K562 (cell line): ENCODE measurements around the gene ZNF565. TPM values are rescaled to one million over a fixed set of nuclear protein-coding genes. Genes with fewer than 3 reads are reported as not detected.

ENCODE experiments used
- ATAC-seq: fragments of 200-7000 bp; cut with Tn5 transposase; 3 replicates; pipeline ENCODE4 v1.9.1; 2020; ENCODE audit warnings: moderate library complexity
- BruUV-seq: library from RNA; stranded (reverse); fragments of 400-500 nt; replicated peaks from 2 replicates; lab custom pipeline; 2021; lab: Mats Ljungman, UMichigan
- CTCF ChIA-PET: fragments of 300-600 bp; formaldehyde crosslinking; extraction: SDS; loops from one replicate; lab custom pipeline; 2021; ENCODE audit warnings: low intra/inter-chr PET ratio; lab: Yijun Ruan, JAX
- POLR2A ChIA-PET: fragments of 300-600, 350-650 bp; sonication (Branson Sonifier 250); formaldehyde crosslinking; extraction: SDS; loops from one replicate; lab custom pipeline; 2021; ENCODE audit warnings: antibody characterized with exemption, inconsistent platforms; lab: Yijun Ruan, JAX
- DNase-seq, 4 experiments: peaks; one replicate each; pipeline versions ENCODE4 v3.0.0 to v3.0.0-alpha.2; 2011 to 2018; ENCODE audit warnings: low spot score in 3 of 4, mixed read lengths in 3 of 4; ENCODE audit errors: extremely low read depth in 1 of 4
- FAIRE-seq: peaks from 2 replicates; lab custom pipeline; 2011; peaks lifted over from hg19 to GRCh38; lab: Jason Lieb, UNC
- H2AFZ ChIP-seq: 2 replicates; pipeline ENCODE4 v1.6.0; 2011; ENCODE audit warnings: low read depth, low read length, control low read depth, inconsistent platforms
- H3K27ac ChIP-seq: fragments of 200-600 bp; 3 replicates; pipeline ENCODE4 v1.8.0; 2011; ENCODE audit warnings: low read depth, mild to moderate bottlenecking, control low read depth, inconsistent platforms, low read length, moderate library complexity, mixed read lengths; ENCODE audit errors: extremely low read depth
- H3K27me3 ChIP-seq, 2 experiments: fragments of 300-600 bp in 1 of 2; 2 replicates in 1 of 2; 3 replicates in 1 of 2; pipeline versions ENCODE4 v1.6.0 to v1.8.0; 2011; ENCODE audit warnings: inconsistent platforms in 2 of 2, low read length in 2 of 2, mild to moderate bottlenecking in 1 of 2, mixed read lengths in 1 of 2, moderate library complexity in 1 of 2; ENCODE audit not compliant: control insufficient read depth in 2 of 2, insufficient read depth in 2 of 2
- H3K36me3 ChIP-seq: fragments of 300-600 bp; 3 replicates; pipeline ENCODE4 v1.8.0; 2011; ENCODE audit warnings: mild to moderate bottlenecking, low read length, inconsistent platforms; ENCODE audit not compliant: control insufficient read depth, insufficient read depth
- H3K4me1 ChIP-seq, 2 experiments: fragments of 200-600 bp in 1 of 2; replicated peaks in 1 of 2; 2 replicates in 1 of 2; 3 replicates in 1 of 2; pipeline versions ENCODE4 v1.5.1 to v1.8.0; 2011; ENCODE audit warnings: inconsistent platforms in 2 of 2, low read length in 2 of 2, mild to moderate bottlenecking in 1 of 2, mixed read lengths in 1 of 2, moderate library complexity in 1 of 2; ENCODE audit not compliant: control insufficient read depth in 2 of 2, insufficient read depth in 2 of 2
- H3K4me2 ChIP-seq: 2 replicates; pipeline ENCODE4 v1.6.1; 2011; ENCODE audit warnings: low read length, control low read depth, inconsistent platforms, mixed read lengths; ENCODE audit not compliant: insufficient read depth
- H3K4me3 ChIP-seq: fragments of 200-600 bp; sonication (generic), shearing (Covaris generic); 2 replicates; pipeline ENCODE4 v1.5.1; 2016; ENCODE audit warnings: control low read depth, inconsistent platforms
- H3K79me2 ChIP-seq: fragments of 200-600 bp; 3 replicates; pipeline ENCODE4 v1.8.0; 2011; ENCODE audit warnings: low read length, inconsistent platforms; ENCODE audit not compliant: control insufficient read depth, insufficient read depth
- H3K9ac ChIP-seq, 2 experiments: 2 replicates each; pipeline versions ENCODE4 v1.6.0 to v1.6.1; 2011; ENCODE audit warnings: low read depth in 2 of 2, low read length in 2 of 2, control low read depth in 1 of 2, inconsistent platforms in 1 of 2, mild to moderate bottlenecking in 1 of 2, mixed read lengths in 1 of 2; ENCODE audit not compliant: insufficient read depth in 1 of 2
- H3K9me1 ChIP-seq: one replicate; pipeline ENCODE4 v1.6.0; 2011; ENCODE audit warnings: inconsistent platforms, mild to moderate bottlenecking, low read length, moderate library complexity; ENCODE audit not compliant: control insufficient read depth, insufficient read depth
- H3K9me3 ChIP-seq: replicated peaks from 2 replicates; pipeline ENCODE4 v1.5.1; 2011; ENCODE audit warnings: low read depth, low read length, inconsistent platforms; ENCODE audit not compliant: control insufficient read depth, insufficient read depth
- H4K20me1 ChIP-seq: replicated peaks from 2 replicates; pipeline ENCODE4 v1.6.1; 2011; ENCODE audit warnings: low read length, inconsistent platforms, mixed read lengths; ENCODE audit not compliant: control insufficient read depth, insufficient read depth
- BMI1 ChIP-seq: fragments of 150-350 bp; IDR thresholded peaks from 2 replicates; pipeline ENCODE4 v1.6.1; 2014; ENCODE audit warnings: low read length
- MEF2A ChIP-seq: IDR thresholded peaks from 2 replicates; pipeline ENCODE4 v1.6.1; 2011; ENCODE audit warnings: low read depth, mild to moderate bottlenecking, low read length, moderate library complexity; ENCODE audit not compliant: control insufficient read depth
- WGBS: fragments of 100-300 bp; shearing (Covaris generic); methylation state at CpG from one replicate; pipeline ENCODE4 v1.1.6; 2016; ENCODE audit warnings: low coverage, mixed read lengths; ENCODE audit not compliant: insufficient coverage; ENCODE audit errors: missing lambda C conversion rate; 5-methylcytosine and 5-hydroxymethylcytosine counted together
- in situ Hi-C: fragments of 300-500 bp; cut with MboI; formaldehyde crosslinking; loops from 4 replicates; pipeline ENCODE4 v1.15.0; 2018; ENCODE audit warnings: inconsistent platforms, mixed read lengths
- intact Hi-C: fragments of 100-400 bp; cut with micrococcal nuclease; formaldehyde crosslinking; loops from 2 replicates; pipeline ENCODE4 v1.14.2; 2022
- polyA plus RNA-seq, 8 experiments: library from polyadenylated mRNA; depleted of rRNA in 4 of 8; stranded (reverse) in 5 of 8; unstranded in 3 of 8; fragments of >200 nt; fragmentation: Nextera tagmentation in 2 of 8; fragmentation: Illumina TruSeq in 1 of 8; extraction: Ambion mirVana in 2 of 8; extraction: Trizol in 1 of 8; gene quantifications; 2 replicates each; pipeline versions ENCODE4 v1.2.1 to v1.2.3, GENCODE V29; 2011 to 2014; ENCODE audit warnings: inconsistent platforms in 1 of 8, missing spikeins in 1 of 8
- total RNA-seq, 7 experiments: library from RNA; depleted of rRNA in 6 of 7; stranded (reverse); fragments of >200 nt in 6 of 7; fragmentation: Illumina TruSeq in 2 of 7; extraction: Trizol in 2 of 7; gene quantifications; 2 replicates each; pipeline versions ENCODE4 v1.2.1 to v1.2.3, GENCODE V29; 2011 to 2021; ENCODE audit warnings: low replicate concordance in 1 of 7
- TF ChIP-seq, protein P1 (sequence below): sonication (generic); formaldehyde crosslinking; IDR thresholded peaks from 2 replicates; pipeline ENCODE4 v1.8.0; 2023; ENCODE audit warnings: mild to moderate bottlenecking, missing genetic modification reagents

ZNF565 gene
- total and polyA plus RNA-seq, 9 of the 15 experiments (the other 6 are each of a cell fraction or from before 2014, with no cell fraction given) = 1.3 to 3.2 (median 2.6) TPM

DNA sequence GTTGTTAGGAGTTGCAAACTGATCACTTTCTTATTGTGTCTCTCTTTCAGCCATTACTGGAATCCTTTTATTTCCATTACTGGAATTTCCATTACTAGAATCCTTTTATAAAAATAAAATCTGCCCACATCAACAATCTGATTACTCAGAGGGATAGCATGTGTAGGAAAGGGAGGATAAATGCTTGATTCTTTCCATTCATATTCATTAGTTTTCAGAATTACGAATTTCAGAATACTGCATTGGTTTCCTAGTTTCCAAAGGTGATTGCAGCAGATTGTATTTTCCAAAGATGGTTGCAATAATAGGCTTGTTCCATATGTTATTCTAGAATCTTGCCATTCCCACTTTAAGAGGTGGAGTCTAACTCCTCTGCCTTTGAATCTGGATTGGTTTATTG lies 37.6 kb upstream of the ZNF565 start:
- BruUV-seq = no TSS peak
- H3K9ac ChIP-seq = no peak overlapping the region
- ChIA-PET CTCF (no interaction called here), POLR2A (no interaction called here)
- FAIRE-seq (no peak), DNase-seq (no peak), ATAC-seq (no peak)
- no peak overlapping the region for H3K27ac ChIP-seq
- H2AFZ ChIP-seq = no peak overlapping the region
- H3K4me1 ChIP-seq = peaks cover 0 to 7% of the 10 kb centered on the region in 2 experiments; a peak in 2 of 5 replicates
- no peaks in the 10 kb centered on the region for H3K9me1 ChIP-seq
- 0% methylated on average over 1 of the region's 1 CpG for WGBS
- H3K79me2 ChIP-seq = no peaks in the 10 kb centered on the region
- no peak overlapping the region for H3K4me2 ChIP-seq
- peaks cover 4 to 24% of the 10 kb centered on the region in 2 experiments; a peak in 3 of 5 replicates for H3K27me3 ChIP-seq
- H3K36me3 ChIP-seq = no peaks in the 10 kb centered on the region
- no peaks in the 10 kb centered on the region for H3K9me3 ChIP-seq
- in situ Hi-C loops = no loop called here
- no peak overlapping the region for H3K4me3 ChIP-seq
- TF ChIP-seq MEF2A (no peak), BMI1 (no peak)
- TF ChIP-seq, all 486 proteins: peak for 0
- intact Hi-C loops = no loop called here
- no peaks in the 10 kb centered on the region for H4K20me1 ChIP-seq

DNA sequence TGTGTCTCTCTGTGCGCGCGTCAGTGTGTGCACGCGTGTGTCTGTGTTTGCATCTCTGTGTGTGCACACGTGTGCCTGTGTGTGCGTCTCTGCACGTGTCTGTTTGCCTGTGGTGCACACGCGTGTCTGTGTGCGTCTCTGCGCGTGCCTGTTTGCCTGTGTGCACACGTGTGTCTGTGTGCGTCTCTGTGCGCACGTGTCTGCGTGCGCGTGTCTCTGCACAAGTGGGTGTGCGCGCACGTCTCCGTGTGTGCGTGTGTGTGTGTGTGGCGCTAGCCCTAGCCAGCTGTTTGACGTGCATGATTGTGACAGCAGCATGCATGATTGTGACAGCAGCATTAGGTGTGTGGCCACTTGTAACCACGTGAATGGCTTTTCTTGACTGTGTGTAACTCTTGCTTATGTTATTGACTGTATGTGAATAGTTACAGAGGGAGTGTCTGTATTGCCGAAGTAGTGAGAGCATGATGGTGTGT lies 31.6 kb upstream of the ZNF565 start:
- intact Hi-C loops (no loop called here), in situ Hi-C loops (no loop called here)
- no TSS peak for BruUV-seq
- Histone ChIP-seq H4K20me1 (no peaks in the 10 kb centered on the region), H3K27ac (no peak overlapping the region), H3K36me3 (no peaks in the 10 kb centered on the region), H3K4me2 (no peak overlapping the region), H3K4me1 (peaks cover 0 to 4% of the 10 kb centered on the region in 2 experiments; a peak in 1 of 5 replicates), H3K9me1 (no peaks in the 10 kb centered on the region), H3K27me3 (no peaks in the 10 kb centered on the region), H3K79me2 (no peaks in the 10 kb centered on the region), H3K9me3 (0 out of 2 replicates have a peak, but pooled peaks cover 2% of the 10 kb centered on the region), H2AFZ (no peak overlapping the region), H3K4me3 (no peak overlapping the region), H3K9ac (no peak overlapping the region)
- no peak for DNase-seq
- ATAC-seq = no peak
- whole genome bisulfite sequencing = 69% methylated on average over 28 of the region's 29 CpGs
- no peak for FAIRE-seq
- ChIA-PET CTCF (no interaction called here), POLR2A (no interaction called here)
- TF ChIP-seq, protein P1, sequence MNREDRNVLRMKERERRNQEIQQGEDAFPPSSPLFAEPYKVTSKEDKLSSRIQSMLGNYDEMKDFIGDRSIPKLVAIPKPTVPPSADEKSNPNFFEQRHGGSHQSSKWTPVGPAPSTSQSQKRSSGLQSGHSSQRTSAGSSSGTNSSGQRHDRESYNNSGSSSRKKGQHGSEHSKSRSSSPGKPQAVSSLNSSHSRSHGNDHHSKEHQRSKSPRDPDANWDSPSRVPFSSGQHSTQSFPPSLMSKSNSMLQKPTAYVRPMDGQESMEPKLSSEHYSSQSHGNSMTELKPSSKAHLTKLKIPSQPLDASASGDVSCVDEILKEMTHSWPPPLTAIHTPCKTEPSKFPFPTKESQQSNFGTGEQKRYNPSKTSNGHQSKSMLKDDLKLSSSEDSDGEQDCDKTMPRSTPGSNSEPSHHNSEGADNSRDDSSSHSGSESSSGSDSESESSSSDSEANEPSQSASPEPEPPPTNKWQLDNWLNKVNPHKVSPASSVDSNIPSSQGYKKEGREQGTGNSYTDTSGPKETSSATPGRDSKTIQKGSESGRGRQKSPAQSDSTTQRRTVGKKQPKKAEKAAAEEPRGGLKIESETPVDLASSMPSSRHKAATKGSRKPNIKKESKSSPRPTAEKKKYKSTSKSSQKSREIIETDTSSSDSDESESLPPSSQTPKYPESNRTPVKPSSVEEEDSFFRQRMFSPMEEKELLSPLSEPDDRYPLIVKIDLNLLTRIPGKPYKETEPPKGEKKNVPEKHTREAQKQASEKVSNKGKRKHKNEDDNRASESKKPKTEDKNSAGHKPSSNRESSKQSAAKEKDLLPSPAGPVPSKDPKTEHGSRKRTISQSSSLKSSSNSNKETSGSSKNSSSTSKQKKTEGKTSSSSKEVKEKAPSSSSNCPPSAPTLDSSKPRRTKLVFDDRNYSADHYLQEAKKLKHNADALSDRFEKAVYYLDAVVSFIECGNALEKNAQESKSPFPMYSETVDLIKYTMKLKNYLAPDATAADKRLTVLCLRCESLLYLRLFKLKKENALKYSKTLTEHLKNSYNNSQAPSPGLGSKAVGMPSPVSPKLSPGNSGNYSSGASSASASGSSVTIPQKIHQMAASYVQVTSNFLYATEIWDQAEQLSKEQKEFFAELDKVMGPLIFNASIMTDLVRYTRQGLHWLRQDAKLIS (CRISPR knock-in tag) = no peak
